Activated CD4-positive, CD25-positive, alpha-beta regulatory T cell (primary cell): Measurements from ENCODE around the gene PAM16.

Source experiments
- DNase-seq, 4 experiments: peaks; one replicate each; lab custom pipeline; 2025; lab: John Stamatoyannopoulos, UW

The PAM16 gene

GRCh38 chr16:4383591-4384444 is 32.7 kb upstream of the PAM16 start:
- DNase-seq: no peak

DNA sequence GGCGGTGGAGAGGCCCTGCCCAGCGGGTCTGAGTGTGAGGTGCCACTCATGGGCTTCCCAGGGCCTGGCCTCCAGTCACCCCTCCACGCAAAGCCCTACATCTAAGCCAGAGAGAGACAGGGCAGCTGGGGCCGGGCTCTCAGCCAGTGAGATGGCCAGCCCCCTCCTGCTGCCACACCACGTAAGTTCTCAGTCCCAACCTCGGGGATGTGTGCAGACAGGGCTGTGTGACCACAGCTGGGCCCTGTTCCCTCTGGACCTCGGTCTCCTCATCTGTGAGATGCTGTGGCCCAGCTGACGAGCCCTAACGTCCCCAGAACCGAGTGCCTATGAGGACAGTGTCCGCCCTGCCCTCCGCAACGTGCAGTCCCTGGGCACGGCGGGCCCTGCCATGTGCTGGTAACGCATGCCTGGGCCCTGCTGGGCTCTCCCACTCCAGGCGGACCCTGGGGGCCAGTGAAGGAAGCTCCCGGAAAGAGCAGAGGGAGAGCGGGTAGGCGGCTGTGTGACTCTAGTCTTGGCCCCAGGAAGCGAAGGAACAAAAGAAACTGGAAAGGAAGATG is 31.8 kb upstream of the PAM16 start:
- DNase-seq: no peak

- no peak for DNase-seq
Measured at GRCh38 chr16:4381935-4382794, 31.0 kb upstream of the PAM16 start.

DNA sequence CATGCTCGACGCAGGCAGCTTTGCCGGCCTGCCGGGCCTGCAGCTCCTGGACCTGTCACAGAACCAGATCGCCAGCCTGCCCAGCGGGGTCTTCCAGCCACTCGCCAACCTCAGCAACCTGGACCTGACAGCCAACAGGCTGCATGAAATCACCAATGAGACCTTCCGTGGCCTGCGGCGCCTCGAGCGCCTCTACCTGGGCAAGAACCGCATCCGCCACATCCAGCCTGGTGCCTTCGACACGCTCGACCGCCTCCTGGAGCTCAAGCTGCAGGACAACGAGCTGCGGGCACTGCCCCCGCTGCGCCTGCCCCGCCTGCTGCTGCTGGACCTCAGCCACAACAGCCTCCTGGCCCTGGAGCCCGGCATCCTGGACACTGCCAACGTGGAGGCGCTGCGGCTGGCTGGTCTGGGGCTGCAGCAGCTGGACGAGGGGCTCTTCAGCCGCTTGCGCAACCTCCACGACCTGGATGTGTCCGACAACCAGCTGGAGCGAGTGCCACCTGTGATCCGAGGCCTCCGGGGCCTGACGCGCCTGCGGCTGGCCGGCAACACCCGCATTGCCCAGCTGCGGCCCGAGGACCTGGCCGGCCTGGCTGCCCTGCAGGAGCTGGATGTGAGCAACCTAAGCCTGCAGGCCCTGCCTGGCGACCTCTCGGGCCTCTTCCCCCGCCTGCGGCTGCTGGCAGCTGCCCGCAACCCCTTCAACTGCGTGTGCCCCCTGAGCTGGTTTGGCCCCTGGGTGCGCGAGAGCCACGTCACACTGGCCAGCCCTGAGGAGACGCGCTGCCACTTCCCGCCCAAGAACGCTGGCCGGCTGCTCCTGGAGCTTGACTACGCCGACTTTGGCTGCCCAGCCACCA is 30.2 kb upstream of the PAM16 start:
- no peak for DNase-seq

DNA sequence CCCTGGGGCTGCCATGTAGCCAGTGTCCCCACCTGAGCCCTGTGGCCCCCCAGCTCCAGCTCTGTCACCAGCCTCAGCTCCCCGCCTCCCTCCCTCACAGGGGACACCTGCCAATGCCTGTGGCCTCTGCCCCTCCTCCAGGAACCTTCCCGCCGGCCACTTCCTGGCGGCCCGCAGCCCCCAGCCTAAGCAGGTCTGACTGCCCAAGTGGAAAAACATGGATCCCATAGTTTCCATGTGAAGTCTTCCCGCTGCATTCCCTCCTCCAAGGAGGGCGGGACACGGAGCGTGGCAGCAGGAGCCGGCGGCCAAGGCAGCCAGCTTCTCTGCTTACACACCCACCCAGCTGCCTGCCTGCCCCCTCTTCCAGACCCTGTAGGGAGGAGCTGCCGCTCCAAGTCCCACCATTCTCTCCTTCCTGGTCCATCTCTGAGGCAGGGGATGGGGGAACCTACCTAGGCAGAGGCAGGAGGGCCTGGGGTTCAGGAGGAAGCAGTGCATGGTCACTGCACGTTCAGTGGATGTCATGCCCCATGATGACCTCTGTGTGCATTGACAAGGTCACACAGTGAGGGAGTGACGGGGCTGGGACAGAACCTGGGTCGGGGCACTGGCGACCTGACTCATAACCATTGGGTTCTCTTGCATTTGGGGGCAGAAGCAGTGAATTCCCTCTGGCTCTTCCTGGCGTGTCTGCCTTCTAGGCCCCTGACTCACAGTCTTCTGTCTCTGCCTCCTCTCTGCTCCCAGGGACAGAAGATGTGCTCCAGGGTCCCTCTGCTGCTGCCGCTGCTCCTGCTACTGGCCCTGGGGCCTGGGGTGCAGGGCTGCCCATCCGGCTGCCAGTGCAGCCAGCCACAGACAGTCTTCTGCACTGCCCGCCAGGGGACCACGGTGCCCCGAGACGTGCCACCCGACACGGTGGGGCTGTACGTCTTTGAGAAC is 29.3 kb upstream of the PAM16 start:
- DNase-seq: no peak

DNA sequence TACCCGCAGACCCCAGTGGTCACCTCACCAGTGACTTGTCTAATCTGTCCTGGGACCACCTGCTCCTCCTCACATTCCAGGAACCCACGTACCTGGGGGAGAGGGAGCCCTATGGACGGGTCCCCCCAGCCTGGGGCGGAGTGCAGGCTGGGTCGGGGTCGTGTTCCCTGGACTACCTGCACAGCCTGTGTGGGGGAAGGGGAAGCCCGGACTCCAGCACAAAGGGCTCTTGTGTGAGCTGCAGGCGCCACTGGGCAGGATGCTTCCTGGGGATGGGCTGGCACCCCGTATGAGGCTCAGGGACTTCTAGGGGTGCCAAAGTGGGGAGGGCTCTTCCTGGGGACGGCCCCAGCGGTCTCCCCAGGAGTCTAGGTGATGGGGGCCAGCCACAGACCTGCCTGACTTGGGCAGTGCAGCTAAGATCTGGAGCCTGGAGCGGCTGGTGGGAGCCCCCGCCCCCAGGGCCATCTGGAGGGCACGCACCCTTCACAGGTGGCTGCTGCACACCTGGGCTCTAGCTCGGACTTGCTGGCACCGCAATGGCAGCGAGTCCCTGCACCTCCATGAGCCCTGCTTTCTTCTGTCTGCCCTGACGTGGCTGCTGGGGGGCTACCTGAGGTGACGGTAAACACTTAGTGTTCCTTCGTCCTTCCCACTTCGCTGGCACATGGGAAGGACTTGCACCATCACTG is 28.0 kb upstream of the PAM16 start:
- DNase-seq: no peak

DNA sequence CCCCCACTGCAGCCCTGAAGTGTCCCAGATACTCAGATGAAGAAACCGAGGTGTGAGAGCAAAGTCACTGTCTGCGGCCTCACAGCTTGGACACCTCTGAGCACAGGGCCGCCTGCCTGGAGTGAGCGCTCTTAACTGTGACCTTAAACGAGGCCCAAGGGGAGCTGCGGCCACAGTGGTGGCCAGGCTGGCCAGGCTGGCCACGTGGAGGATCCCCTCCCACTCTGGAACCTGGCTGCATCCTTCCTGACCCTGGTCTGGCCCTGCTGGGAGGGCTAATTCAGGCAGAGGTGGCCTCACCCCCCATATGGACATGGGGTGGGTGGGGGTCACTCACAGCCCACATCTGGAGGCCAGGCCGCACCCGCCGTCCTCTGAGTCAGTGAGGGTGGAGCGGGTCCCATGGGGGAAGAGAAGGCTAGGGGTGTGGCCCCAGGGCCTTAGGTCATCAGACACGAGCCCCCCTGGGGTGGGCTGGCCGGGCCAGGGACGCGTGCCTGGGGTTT is 27.1 kb upstream of the PAM16 start:
- no peak for DNase-seq

GRCh38 chr16:4377573-4378154 is 26.5 kb upstream of the PAM16 start:
- no peak for DNase-seq

DNA sequence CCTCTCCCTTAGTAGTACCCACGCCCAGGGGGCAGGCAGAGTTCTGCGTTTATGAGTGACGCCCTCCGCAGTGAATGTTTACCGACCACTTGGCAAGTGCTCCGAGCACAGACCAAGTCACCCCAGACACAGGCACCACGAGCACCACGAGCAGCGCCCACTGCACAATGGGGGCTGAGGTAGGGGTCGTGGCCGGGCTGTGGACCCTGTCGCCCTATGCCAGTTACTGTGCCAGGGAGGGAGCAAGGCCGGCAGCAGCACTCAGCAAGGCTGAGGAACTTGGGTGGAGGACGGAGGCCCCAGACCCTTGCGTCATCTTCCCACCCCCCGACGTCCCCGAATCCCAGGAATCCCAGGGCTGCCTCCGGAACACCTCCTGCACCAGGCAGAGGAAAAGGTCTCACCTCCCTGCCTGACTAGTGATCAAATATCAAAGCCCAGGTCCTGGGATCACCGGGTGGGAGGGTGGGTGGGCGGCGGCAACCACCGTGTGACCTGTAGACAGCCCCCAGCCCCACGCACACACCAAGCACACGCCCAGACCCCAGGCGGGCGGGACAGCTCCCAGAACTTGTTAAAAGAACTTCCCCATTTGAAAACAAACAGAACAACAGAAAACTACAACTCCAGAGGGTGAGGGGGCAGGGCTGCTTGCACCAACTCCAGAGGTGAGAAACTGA is 25.9 kb upstream of the PAM16 start:
- DNase-seq: no peak

DNA sequence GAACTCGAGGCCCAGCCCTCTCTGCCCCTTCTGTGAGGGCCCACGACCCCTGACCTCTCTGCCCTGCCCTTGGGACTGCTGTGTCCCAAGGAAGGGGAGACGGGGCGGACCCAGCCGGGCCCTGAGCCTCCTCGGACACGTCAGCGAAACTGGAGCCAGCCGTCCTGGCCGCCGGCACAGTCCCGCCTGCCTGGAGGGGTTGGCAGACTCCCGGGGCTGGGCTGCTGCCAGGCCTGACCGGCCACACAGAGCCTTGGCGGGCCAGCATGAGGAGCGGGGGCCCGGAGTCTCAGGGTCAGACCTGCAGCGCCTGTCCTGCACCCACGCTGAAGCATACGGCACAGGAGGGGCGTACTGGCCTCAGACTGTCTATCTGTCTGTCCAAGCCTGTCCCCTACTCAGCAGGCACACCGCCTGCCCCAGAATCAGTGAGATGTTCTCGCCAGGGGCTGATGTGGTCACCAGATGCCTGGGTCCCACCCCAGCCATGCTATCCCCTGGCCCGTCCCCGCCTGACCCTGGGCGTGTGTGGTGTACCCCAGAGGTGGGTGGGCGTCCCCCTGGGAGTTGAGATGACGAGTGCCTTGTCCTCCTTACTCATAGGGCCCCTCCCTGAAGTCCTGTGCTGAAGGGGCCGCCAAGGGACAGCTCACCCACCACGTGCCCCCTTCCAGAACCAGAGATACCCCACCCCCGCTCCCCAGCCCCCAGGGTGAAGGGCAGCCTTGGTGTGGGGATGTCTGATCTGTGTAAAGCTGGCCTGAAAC is 25.2 kb upstream of the PAM16 start:
- DNase-seq: no peak

- DNase-seq: no peak
Measured at GRCh38 chr16:4375717-4376116, 24.6 kb upstream of the PAM16 start.

- DNase-seq: no peak
Measured at GRCh38 chr16:4373909-4374742, 23.0 kb upstream of the PAM16 start.

DNA sequence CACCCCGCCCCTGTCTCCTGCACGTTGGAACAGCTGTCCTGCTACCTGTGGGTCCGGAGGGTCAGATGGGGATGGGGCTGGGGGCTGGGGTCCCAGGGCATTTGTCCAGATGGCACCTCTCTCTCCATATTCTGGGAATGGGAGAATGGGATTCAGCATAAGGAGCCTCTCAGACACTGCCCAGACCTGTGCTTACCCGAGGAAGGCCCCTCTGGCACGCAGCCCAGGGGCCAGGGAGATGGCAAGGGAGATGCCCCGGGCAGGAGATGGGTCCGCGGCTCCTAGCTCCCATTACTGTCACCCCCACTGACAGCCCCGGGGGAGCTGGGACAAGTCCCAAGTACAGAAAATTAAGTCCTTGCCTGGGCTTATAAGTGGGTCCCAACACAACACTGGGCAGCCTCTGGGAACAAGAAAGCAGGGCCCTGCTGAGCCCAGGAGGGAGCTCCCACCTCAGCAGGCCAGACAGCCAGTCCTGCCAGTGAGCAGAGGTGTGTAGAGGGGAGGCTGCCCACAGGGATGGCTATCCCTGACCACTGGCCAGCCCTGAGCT is 22.3 kb upstream of the PAM16 start:
- DNase-seq: no peak

DNA sequence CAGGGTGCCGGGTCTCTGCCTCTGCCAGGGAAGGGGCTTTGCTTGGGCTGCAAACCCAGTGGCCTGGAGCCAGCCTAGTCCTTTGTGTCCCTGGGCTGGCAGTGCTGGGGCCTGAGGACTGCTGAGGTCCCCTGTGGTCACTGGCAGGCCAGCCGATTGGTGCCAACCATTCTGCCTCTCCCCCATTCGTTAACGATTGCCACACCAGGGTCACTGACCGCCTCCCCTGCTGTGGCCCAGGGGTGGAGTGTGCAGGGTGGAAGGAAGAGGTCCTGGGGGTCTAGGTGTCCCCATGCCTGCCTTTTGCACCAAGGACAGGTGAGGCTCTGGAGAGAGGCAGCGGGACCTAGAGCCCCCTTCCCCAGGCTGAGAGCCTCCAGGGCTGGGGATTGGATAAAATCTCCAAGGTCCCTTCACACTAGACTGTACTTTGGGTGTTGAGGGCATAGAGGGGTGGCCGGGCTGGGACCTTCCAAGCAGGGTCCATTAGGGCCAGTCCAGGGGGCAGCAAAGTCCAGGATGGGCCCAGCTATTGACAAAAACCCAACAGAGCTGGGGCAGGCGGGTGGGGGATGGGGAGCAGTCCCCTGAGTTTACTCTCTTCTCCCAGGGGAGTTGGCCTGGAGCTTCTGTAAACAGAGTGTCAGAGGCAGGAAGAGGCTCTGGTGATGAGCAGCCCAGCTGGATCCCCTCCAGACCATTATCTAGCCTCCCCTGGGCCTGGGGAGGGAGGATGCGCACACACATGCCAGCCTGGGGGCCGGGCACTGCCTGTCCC is 21.6 kb upstream of the PAM16 start:
- DNase-seq: no peak

DNA sequence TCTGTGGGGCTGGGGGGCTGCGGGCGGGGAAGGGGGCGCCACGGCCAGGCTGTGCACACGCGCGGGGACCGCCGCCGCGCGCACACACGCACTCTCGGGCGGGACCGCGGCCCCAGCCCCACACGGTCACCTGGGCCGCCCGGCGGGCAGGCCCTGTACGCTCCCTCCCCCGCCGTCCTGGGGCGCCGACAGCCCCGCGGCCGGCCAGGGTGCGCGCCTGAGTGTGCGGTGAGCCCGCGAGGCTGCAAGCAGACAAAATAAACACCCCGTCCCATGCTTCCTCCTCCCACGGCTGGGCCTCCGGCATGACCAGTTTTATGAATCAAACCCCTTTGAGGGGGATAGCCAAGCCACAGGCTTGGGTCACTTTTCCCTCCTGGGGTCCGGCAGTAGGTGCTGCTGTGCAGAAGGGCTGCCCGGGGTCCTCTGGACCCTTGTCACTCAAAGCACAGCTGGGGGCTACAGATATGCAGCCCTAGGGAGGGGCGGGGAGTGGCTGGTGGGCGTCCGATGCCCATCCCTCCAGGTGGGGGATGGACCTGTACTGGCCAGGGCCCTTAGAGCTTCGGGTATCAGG is 21.0 kb upstream of the PAM16 start:
- DNase-seq: no peak
